IPS-NIHi7 (cell line): Measurements from ENCODE around the gene PMF1.
"Not testable (repeated sequence)": the region's sequence is repeated elsewhere in the genome, so short reads cannot be mapped to it uniquely, and the experiment has no call there.

Source experiments
- DNase-seq: peaks from one replicate; pipeline ENCODE4 v3.0.0; 2012; ENCODE audit warnings: mixed read lengths; ENCODE audit errors: extremely low spot score

The PMF1 gene

DNA sequence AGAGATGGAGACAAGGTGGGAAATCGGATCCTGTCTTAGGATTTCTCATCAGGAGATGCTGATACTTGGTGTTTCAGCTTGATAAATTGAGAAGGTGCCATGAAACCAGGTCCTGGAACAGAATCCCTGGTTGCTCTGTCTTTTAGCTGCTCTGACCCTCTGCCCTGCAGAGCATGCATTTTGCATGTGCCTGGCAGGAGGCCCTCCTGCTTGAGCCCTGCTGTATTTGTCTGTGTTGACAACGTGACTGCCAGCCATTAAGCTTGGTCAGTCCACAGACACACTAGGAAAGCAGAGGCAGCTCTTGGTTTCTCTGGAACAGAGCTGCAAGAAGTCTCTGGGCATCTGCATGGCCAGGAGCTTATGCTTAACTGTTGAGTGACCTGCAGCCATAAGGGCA lies 16.4 kb upstream of the PMF1 start:
- DNase-seq, result no peak

DNA sequence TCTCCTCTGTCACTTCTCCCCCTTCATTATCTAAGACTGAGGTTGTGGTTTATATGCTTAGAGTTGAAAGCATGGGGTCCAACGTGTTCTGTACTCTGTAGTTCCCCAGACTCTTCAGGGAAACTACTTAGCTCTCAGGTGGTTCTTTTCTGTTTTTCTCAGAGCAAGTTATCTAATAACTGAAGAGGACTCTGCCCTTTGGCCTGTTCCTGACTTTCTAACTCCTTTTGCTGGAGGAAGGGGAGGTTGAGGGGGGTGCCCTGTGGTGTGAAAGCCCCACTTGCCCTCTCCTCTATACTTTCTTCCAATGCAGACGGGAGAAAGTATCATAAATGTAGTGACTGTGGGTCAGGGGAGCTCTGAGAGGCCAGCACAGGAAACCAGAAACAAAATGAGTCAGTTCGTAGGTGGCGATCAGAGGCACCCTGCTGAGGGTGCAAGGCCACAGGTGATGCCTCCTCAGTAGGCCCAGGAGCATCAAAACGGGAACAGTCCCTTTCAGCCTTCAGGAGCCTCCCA lies 13.9 kb upstream of the PMF1 start:
- no peak for DNase-seq

- DNase-seq, result no peak
Observed at GRCh38 chr1:156200044-156200443, 12.8 kb upstream of the PMF1 start.

DNA sequence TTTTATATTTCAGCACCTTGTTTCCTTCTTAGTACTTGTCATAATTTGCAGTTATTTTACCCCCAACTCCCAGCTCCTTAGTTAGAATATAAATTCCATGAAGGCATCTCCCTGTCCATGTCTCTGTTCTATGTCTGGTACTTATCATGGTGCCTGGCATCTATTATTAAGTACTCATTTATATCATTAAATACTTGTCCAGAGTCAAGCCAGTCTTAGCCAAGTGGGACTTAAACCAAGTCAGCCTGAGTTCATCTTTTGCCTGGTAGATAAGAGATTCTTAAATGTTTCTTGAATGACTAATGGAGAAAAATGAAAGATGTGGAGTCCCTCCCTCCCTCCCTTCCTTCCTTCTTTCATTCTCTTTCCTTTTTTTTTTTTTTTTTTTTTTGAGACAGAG lies 9.5 kb upstream of the PMF1 start:
- DNase-seq, result no peak

DNA sequence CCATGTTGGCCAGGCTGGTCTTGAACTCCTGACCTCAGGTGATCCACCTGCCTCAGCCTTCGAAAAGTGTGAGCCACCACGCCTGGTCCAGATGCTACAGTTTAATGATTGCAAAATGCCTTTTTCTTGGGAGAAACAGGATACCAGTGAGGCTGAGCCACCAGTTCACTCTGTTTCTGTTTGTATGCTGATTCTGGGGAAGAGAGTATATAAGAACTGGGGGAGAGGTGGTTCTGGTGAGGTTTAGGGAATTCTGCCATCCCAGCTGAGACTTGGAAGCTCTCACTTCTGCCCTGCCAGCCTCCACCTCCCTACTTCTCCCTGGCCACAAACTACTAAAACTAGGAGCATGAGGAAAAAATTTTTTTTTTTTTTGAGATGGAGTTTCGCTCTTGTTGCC lies 8.1 kb upstream of the PMF1 start:
- DNase-seq, result no peak

GRCh38 chr1:156211243-156211642 lies 1.6 kb upstream of the PMF1 start:
- no peak for DNase-seq

DNA sequence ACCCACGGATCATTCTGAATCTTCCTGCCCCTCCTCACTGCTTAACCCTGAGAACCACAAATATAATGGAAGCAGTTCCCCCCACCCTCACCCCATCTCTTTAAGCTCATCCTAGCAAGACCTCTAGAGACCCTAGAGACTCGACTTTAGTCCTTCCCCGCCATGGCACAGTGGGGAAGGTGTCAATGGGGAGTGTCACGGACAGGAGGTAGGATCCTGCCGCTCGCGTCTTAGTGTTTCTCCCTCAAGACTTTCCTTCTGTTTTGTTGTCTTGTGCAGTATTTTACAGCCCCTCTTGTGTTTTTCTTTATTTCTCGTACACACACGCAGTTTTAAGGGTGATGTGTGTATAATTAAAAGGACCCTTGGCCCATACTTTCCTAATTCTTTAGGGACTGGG lies 677 bp upstream of the PMF1 start:
- DNase-seq, result no peak

DNA sequence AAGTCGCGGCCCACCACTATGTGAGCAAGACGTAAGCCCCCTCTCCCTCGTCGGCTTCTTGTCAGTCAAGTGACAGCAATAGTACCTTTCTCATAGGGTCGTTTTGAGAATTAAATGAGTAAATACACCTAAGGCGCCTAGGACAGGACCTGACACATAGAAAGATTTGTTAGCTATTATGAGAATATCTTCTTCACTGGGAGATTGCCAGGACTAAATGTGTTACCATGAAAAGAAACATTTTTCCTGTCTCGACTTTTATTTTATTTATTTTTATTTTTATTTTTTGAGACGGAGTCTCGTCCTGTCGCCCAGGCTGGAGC lies 798 bp downstream of the PMF1 start:
- DNase-seq, result no peak

- DNase-seq, result no peak
Observed at GRCh38 chr1:156214024-156214748, 1.4 kb downstream of the PMF1 start.

GRCh38 chr1:156216361-156217086 lies 3.7 kb downstream of the PMF1 start:
- DNase-seq, result not testable (repeated sequence)

GRCh38 chr1:156217871-156218270 lies 5.1 kb downstream of the PMF1 start:
- no peak for DNase-seq

GRCh38 chr1:156220226-156220625 lies 7.4 kb downstream of the PMF1 start:
- DNase-seq, result no peak

DNA sequence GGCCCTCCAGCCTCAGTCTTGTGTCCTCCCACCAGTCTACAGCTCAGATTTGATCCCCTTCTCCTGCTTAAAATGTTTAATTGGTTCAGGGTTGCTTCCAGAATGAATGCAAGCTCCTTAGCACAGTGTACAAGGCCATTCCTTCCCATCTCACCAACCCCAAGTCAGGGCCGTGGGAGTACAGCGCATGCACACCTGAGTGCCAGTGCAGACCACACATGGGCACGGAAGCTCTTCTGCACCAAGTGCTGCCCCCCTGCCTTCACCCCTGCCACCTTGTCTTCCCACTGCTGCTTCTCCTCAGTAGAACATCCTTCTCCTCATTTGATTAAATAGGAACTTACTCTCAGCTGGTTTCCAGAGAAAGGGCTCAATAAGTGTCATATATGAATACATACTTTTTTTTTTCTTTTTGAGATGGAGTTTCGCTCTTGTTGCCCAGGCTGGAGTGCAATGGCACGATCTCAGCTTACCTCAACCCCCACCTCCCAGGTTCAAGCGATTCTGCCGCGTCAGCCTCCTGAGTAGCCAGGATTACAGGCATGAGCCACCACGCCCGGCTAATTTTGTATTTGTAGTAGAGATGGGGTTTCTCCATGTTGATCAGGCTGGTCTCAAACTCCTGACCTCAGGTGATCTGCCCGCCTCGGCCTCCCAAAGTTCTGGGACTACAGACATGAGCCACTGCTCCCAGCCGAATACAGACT lies 9.3 kb downstream of the PMF1 start:
- no peak for DNase-seq

DNA sequence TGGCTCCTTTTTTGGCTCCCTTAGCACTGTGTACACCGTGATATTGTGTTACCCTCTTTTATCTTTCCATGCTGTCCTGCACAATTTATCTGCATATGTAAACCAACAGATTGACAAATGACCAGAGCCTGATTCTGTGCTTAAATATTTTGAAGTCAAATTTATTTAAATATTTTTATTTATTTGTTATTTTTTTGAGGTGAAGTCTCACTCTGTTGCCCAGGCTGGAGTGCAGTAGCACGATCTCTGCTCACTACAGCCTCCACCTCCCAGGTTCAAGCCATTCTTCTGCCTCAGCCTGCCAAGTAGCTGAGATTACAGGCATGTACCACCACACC lies 12.8 kb downstream of the PMF1 start:
- no peak for DNase-seq

DNA sequence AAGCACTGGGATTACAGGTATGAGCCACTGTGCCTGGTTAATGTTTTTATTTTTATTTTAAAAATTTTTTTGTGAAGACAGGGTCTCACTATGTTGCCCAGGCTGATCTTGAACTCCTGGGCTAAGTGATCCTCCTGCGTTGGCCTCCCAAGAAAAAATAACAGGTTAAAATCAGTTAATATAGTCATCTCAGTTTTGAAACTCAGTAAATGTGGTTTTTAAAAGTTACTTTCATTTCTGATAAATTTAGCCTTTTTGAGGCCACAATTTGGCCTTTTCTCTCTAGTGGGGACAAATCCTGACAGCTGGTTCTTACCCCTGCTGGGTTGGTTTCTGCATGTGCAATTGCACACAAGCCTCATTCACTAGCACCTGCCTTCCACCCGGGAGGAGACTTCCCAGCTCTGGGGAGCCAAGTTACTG lies 13.3 kb downstream of the PMF1 start:
- no peak for DNase-seq

- no peak for DNase-seq
Observed at GRCh38 chr1:156226782-156227181, 14.0 kb downstream of the PMF1 start.

DNA sequence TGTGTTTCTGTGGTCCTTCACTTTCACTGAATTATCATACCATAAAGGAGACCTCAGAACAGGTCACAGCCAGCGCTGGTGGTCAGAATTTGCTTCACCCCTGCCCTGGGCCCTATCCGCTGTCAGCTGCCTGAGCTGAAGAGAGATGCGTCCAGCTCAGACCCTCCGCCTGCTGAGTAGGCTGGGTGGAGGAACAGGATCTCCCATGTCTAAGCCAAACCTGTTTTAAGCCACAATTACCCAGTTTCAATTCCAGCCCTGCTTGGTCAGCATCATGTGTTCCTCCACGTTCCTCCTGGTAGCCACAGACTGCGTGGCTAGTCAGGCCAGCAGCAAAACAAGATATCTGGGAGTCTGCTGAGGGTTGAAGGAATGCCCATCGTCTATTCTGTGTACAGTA lies 15.7 kb downstream of the PMF1 start:
- no peak for DNase-seq

DNA sequence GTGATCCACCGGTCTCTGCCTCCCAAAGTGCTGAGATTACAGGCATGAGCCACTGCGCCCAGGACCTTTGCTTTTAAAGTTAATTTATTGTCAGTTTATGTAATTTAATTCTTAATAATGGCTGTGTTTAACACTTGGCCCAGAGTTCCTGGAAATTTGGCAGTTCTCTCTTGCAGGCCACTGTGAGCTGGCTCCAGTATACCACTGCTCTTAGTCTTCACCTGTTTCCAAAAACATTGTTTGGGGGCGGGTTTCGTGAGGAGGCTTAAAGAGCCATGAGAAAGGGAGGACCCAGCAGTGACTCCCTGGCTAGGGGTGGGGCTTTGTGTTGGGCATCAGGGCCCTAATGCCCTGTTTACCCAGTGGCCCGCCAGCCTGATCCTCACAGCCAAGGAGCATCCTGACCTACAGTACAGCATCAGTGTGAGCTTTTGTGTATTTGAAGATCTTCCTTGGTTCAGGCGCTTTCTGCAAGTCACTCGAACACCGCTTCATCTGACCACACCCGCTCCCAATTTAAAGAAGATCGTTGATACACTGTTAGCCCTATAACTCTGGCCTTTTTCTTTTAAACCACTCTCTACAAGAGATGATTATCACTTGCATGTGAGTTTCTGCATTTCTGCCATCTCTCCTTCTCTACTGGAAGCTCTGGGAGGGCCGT lies 17.1 kb downstream of the PMF1 start:
- no peak for DNase-seq

DNA sequence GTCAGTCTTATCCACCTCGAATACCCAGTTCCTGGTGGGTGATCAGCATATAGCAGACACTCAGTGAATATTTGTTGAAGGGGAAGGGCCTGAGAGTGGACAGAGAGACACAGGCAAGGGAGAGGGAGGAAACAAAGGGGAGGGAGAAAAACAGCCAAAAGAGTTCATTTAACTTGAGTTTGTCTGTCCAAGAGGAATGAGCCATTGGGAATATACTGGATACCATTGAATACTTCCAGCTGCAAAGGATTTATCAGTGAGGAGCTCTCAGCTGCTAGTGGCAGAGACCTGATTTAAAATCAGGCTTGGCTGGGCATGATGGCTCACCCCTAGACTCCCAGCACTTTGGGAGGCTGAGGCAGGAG lies 17.6 kb downstream of the PMF1 start:
- DNase-seq, result no peak

- DNase-seq, result no peak
Observed at GRCh38 chr1:156232201-156232894, 19.5 kb downstream of the PMF1 start.

DNA sequence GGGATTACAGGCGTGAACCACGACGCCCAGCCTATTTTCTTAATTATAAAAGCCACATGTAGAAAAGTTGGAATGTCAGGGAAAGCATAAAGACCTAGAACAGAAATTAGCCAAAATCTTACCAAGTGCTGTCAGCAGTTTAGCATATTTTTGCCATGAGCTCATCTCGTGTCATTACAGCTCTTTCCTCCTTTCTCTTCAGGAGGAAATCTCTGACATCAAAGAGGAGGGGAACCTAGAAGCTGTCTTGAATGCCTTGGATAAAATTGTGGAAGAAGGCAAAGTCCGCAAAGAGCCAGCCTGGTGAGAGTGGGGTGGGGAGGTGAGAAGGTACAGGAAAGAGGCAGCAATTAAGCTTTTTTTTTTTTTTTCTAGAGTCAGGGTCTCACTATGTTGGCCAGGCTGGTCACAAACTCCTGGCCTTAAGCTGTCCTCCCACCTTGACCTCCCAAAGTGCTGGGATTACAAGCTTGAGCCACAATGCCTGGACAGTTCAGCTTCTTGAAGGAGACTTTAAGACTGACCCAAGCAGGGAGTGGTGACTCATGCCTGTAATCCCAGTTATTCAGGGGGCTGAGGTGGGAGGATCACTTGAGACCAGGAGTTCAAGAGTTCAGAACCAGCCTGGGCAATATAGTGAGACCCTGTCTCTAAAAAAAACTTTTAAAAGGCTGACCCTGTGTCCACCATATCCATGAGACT lies 20.8 kb downstream of the PMF1 start:
- no peak for DNase-seq
